Naive thymus-derived CD4-positive, alpha-beta T cell (primary cell): ENCODE results near the gene GPC3. TPM values are rescaled to one million over a fixed set of nuclear protein-coding genes. Genes with fewer than 3 reads are reported as not detected.
"Not testable (repeated sequence)": the region's sequence is repeated elsewhere in the genome, so short reads cannot be mapped to it uniquely, and the experiment has no call there.

Experiments
- ATAC-seq: fragments of 150-1000 bp; cut with Tn5 transposase; 2 replicates; pipeline ENCODE4 v1.10.0; 2021; ENCODE audit warnings: mild to moderate bottlenecking, moderate library complexity
- CTCF ChIA-PET: fragments of 350-600 bp; sonication (Branson Sonifier 250); formaldehyde crosslinking; loops from one replicate; lab custom pipeline; 2021; ENCODE audit warnings: antibody characterized with exemption; lab: Charles Lee
- POLR2A ChIA-PET: fragments of 350-600 bp; sonication (Branson Sonifier 250); formaldehyde crosslinking; loops from one replicate; lab custom pipeline; 2021; ENCODE audit warnings: antibody characterized with exemption, inconsistent platforms; lab: Charles Lee
- DNase-seq, 9 donors: peaks; one replicate each; pipeline versions ENCODE4 v3.0.0 to v3.0.0-alpha.2; 2020 to 2022; ENCODE audit warnings: mixed read lengths in 1 of 9
- H3K27ac ChIP-seq: one replicate; pipeline ENCODE4 v1.7.0; 2013; ENCODE audit warnings: mild to moderate bottlenecking, low read depth, low read length, moderate library complexity
- H3K27me3 ChIP-seq, 2 donors: one replicate each; pipeline ENCODE4 v1.7.0; 2013; ENCODE audit warnings: low read length in 2 of 2, mild to moderate bottlenecking in 2 of 2, moderate library complexity in 2 of 2; ENCODE audit not compliant: control insufficient read depth in 2 of 2, insufficient read depth in 2 of 2
- H3K36me3 ChIP-seq, 3 experiments: 1 replicate in 2 of 3; 2 replicates in 1 of 3; pipeline ENCODE4 v1.7.0; 2013; ENCODE audit warnings: low read length in 3 of 3, mild to moderate bottlenecking in 3 of 3, moderate library complexity in 1 of 3; ENCODE audit not compliant: insufficient read depth in 3 of 3, control insufficient read depth in 2 of 3
- H3K4me1 ChIP-seq, 2 donors: one replicate each; pipeline ENCODE4 v1.7.0; 2013; ENCODE audit warnings: low read length in 2 of 2, mild to moderate bottlenecking in 2 of 2, moderate library complexity in 1 of 2; ENCODE audit not compliant: control insufficient read depth in 2 of 2, insufficient read depth in 2 of 2
- H3K4me3 ChIP-seq: 2 replicates; pipeline ENCODE4 v1.7.0; 2013; ENCODE audit warnings: mild to moderate bottlenecking, low read length
- H3K9me3 ChIP-seq, 3 experiments: 1 replicate in 2 of 3; 2 replicates in 1 of 3; pipeline ENCODE4 v1.7.0; 2013; ENCODE audit warnings: low read length in 3 of 3; ENCODE audit not compliant: control insufficient read depth in 2 of 3
- H3K27ac Mint-ChIP-seq, 9 donors: one replicate each; pipeline ENCODE4 v1.8.0; 2020 to 2022; ENCODE audit warnings: mixed read lengths in 9 of 9, mild to moderate bottlenecking in 8 of 9, moderate library complexity in 5 of 9, inconsistent platforms in 2 of 9
- H3K27me3 Mint-ChIP-seq, 5 donors: one replicate each; pipeline ENCODE4 v1.8.0; 2021 to 2022; ENCODE audit warnings: mixed read lengths in 5 of 5, mild to moderate bottlenecking in 1 of 5
- H3K36me3 Mint-ChIP-seq, 5 donors: one replicate each; pipeline ENCODE4 v1.8.0; 2020 to 2022; ENCODE audit warnings: mixed read lengths in 5 of 5, mild to moderate bottlenecking in 3 of 5, inconsistent platforms in 1 of 5
- H3K4me1 Mint-ChIP-seq, 7 donors: one replicate each; pipeline ENCODE4 v1.8.0; 2020 to 2022; ENCODE audit warnings: mixed read lengths in 7 of 7, mild to moderate bottlenecking in 3 of 7, inconsistent platforms in 1 of 7
- H3K4me3 Mint-ChIP-seq, 10 donors: one replicate each; pipeline ENCODE4 v1.8.0; 2020 to 2022; ENCODE audit warnings: mild to moderate bottlenecking in 10 of 10, mixed read lengths in 10 of 10, moderate library complexity in 6 of 10, inconsistent platforms in 2 of 10
- H3K9me3 Mint-ChIP-seq, 11 donors: one replicate each; pipeline ENCODE4 v1.8.0; 2020 to 2022; ENCODE audit warnings: mixed read lengths in 11 of 11, mild to moderate bottlenecking in 4 of 11, inconsistent platforms in 1 of 11, moderate library complexity in 1 of 11
- intact Hi-C, 2 donors: fragments of 100-400 bp; cut with micrococcal nuclease; formaldehyde crosslinking; loops; one replicate each; pipeline ENCODE4 v1.15.1; 2023
- polyA plus RNA-seq, 2 donors: library from polyadenylated mRNA; unstranded; fragments of 300-500 nt; fragmentation: Illumina TruSeq; gene quantifications; one replicate each; pipeline ENCODE4 v1.2.3, GENCODE V29; 2021
- total RNA-seq, 6 experiments: library from RNA in 5 of 6; stranded (reverse) in 5 of 6; gene quantifications; 1 replicate in 5 of 6; 2 replicates in 1 of 6; pipeline ENCODE4 v1.2.3 and lab custom pipeline; 2021 to 2026

GPC3 gene
- total and polyA plus RNA-seq, 7 experiments from 2014 or later: 0.24 to 6.0 (median 0.65) TPM

DNA sequence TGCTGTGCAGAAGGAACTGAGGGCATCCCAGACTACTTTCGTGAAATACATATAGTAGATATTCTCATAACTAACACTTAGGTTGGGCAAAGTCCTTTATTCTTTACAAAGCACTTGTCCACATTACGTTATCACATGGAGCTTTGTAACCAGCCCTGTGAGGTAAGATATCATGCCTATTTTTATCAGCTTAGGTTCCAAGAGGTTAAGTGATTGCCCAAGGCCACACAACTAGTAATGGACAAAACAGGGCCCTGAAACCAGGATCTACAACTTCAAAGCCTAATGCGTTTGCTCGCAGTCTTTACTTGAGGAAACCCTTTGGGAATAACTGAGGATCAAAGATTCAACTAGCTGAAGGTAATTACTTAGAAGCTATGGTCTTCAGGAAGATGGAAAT is 261.5 kb downstream of the GPC3 start:
- Histone ChIP-seq H3K27me3 (no peaks in the 10 kb centered on the region), H3K4me1 (no peaks in the 10 kb centered on the region), H3K9me3 (no peaks in the 10 kb centered on the region), H3K27ac (no peak overlapping the region), H3K4me3 (no peak overlapping the region), H3K36me3 (no peaks in the 10 kb centered on the region)
- no peak for ATAC-seq
- POLR2A ChIA-PET: no interaction called here
- DNase-seq: no peak
- intact Hi-C loops: no loop called here
- Mint-ChIP-seq H3K27me3 (no peaks in the 10 kb centered on the region), H3K4me1 (peaks cover 0 to 18% (median 13%) of the 10 kb centered on the region in 7 donors), H3K27ac (peak overlapping the region in 2 of 9 donors; percentile 80 to 88), H3K36me3 (no peaks in the 10 kb centered on the region), H3K4me3 (peak overlapping the region in 2 of 10 donors; percentile 50 to 64), H3K9me3 (peaks cover 0 to 5% (median 0%) of the 10 kb centered on the region in 11 donors)
- CTCF ChIA-PET: no interaction called here

DNA sequence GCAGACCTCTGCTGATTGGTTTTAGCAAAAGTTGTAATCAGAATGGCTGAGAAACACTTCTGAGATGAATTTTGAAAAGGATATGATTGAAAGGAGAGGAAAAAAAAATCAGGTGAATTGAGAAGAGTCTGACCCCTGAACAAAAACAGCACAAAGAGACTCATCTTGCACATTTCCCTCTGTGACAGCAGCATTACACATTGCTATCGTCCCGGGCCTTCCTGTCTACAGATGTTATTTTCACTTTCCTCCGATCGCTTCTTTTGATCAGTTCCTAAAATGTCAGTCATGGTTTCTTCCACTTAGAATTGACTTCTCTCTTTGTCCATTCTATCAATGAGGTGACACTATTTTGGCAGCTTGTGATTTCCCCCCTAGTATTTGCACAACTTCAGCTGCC is 262.6 kb downstream of the GPC3 start:
- Mint-ChIP-seq H3K36me3 (no peaks in the 10 kb centered on the region), H3K4me3 (peak overlapping the region; percentile 16 to 79 (median 64)), H3K27ac (peak overlapping the region in 8 of 9 donors; percentile 53 to 88 (median 80)), H3K9me3 (peaks cover 0 to 5% (median 0%) of the 10 kb centered on the region in 11 donors), H3K27me3 (no peaks in the 10 kb centered on the region), H3K4me1 (peaks cover 0 to 19% (median 14%) of the 10 kb centered on the region in 7 donors)
- Histone ChIP-seq H3K9me3 (no peaks in the 10 kb centered on the region), H3K27me3 (no peaks in the 10 kb centered on the region), H3K4me1 (no peaks in the 10 kb centered on the region), H3K27ac (no peak overlapping the region), H3K4me3 (no peak overlapping the region), H3K36me3 (no peaks in the 10 kb centered on the region)
- intact Hi-C loops: no loop called here
- ChIA-PET CTCF (no interaction called here), POLR2A (no interaction called here)
- DNase-seq (peak in 3 of 9 donors; percentile 4 to 17 (median 13)), ATAC-seq (no peak)

- CTCF ChIA-PET, H3K27me3 ChIP-seq, DNase-seq, POLR2A ChIA-PET, ATAC-seq, H3K9me3 ChIP-seq, H3K36me3 Mint-ChIP-seq, intact Hi-C loops, H3K36me3 ChIP-seq, H3K27ac ChIP-seq, H3K27ac Mint-ChIP-seq, H3K27me3 Mint-ChIP-seq, H3K4me3 ChIP-seq, H3K4me1 ChIP-seq, H3K4me3 Mint-ChIP-seq: not testable (repeated sequence)
- Mint-ChIP-seq H3K4me1 (peaks cover 4 to 24% (median 16%) of the 10 kb centered on the region in 7 donors), H3K9me3 (peaks cover 0 to 10% (median 0%) of the 10 kb centered on the region in 11 donors)
Observed at GRCh38 chrX:133720269-133720668, 265.1 kb downstream of the GPC3 start.

- Histone ChIP-seq H3K4me1 (no peaks in the 10 kb centered on the region), H3K9me3 (no peaks in the 10 kb centered on the region), H3K4me3 (no peak overlapping the region), H3K27ac (no peak overlapping the region), H3K27me3 (no peaks in the 10 kb centered on the region), H3K36me3 (no peaks in the 10 kb centered on the region)
- Mint-ChIP-seq H3K9me3 (peaks cover 0 to 10% (median 0%) of the 10 kb centered on the region in 11 donors), H3K36me3 (no peaks in the 10 kb centered on the region), H3K27me3 (no peaks in the 10 kb centered on the region), H3K4me1 (peaks cover 0 to 6% (median 4%) of the 10 kb centered on the region in 7 donors), H3K27ac (no peak overlapping the region), H3K4me3 (no peak overlapping the region)
- POLR2A ChIA-PET: no interaction called here
- no peak for DNase-seq
- no peak for ATAC-seq
- CTCF ChIA-PET: no interaction called here
- intact Hi-C loops: no loop called here
Observed at GRCh38 chrX:133715715-133716114, 269.7 kb downstream of the GPC3 start.

DNA sequence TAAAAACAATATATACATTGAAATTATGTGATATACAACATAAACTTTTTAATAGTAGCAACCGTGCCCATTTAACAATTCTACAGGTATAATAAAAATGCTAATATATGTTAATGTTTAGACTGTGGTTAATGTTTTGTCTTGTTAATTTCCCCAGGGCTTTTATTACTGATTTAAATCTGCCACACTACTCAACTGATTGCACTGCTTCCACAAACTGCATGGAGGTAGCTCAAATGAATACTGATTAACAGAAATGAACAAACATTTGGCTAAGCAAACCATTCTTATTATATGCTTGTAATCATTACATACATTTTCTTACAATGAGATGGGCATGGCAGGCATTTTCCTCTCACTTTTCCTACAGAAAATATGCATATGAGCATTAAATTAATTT is 275.9 kb downstream of the GPC3 start:
- no peak overlapping the region for H3K4me3 ChIP-seq
- no peaks in the 10 kb centered on the region for H3K9me3 ChIP-seq
- ATAC-seq (no peak), DNase-seq (no peak)
- H3K27ac ChIP-seq: no peak overlapping the region
- CTCF ChIA-PET: interaction anchor here (0.6 kb wide), 1 partner anchor 28 kb away, joined by 4 read pairs; no protein-coding TSS in a partner anchor
- H3K9me3 Mint-ChIP-seq: no peaks in the 10 kb centered on the region
- H3K27ac Mint-ChIP-seq: no peak overlapping the region
- H3K27me3 Mint-ChIP-seq: no peaks in the 10 kb centered on the region
- H3K4me3 Mint-ChIP-seq: no peak overlapping the region
- no peaks in the 10 kb centered on the region for H3K4me1 ChIP-seq
- POLR2A ChIA-PET: no interaction called here
- no peaks in the 10 kb centered on the region for H3K27me3 ChIP-seq
- no peaks in the 10 kb centered on the region for H3K4me1 Mint-ChIP-seq
- H3K36me3 Mint-ChIP-seq: no peaks in the 10 kb centered on the region
- intact Hi-C loops: no loop called here
- no peaks in the 10 kb centered on the region for H3K36me3 ChIP-seq

- H3K36me3 ChIP-seq: no peaks in the 10 kb centered on the region
- no peak overlapping the region for H3K4me3 ChIP-seq
- ATAC-seq: no peak
- Mint-ChIP-seq H3K4me1 (no peaks in the 10 kb centered on the region), H3K27me3 (no peaks in the 10 kb centered on the region), H3K4me3 (no peak overlapping the region), H3K27ac (no peak overlapping the region), H3K9me3 (no peaks in the 10 kb centered on the region), H3K36me3 (no peaks in the 10 kb centered on the region)
- H3K27me3 ChIP-seq: no peaks in the 10 kb centered on the region
- ChIA-PET POLR2A (no interaction called here), CTCF (no interaction called here)
- no peak for DNase-seq
- no peak overlapping the region for H3K27ac ChIP-seq
- no peaks in the 10 kb centered on the region for H3K9me3 ChIP-seq
- H3K4me1 ChIP-seq: no peaks in the 10 kb centered on the region
- intact Hi-C loops: no loop called here
Observed at GRCh38 chrX:133706890-133707289, 278.5 kb downstream of the GPC3 start.

DNA sequence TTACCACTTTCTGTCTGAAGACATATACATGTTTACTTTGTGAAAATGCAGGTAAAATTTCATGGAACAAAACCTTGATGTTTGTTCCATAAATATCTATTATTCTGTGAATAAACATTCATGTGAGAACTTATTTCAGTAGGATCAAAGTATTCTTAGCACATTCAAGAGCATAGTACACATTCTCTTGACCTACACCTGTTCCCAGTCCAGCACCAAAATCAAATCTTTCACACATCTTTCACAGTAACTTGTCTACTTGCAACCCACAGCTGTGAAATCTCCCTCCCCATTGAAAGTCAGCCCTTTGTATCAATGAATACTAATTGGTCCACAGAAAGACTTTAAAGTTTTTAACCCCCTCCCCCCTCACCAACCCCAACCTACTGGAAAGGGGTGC is 283.2 kb downstream of the GPC3 start:
- H3K36me3 Mint-ChIP-seq: no peaks in the 10 kb centered on the region
- H3K4me3 Mint-ChIP-seq: no peak overlapping the region
- Histone ChIP-seq H3K9me3 (no peaks in the 10 kb centered on the region), H3K27ac (no peak overlapping the region), H3K4me1 (no peaks in the 10 kb centered on the region), H3K36me3 (no peaks in the 10 kb centered on the region), H3K4me3 (no peak overlapping the region), H3K27me3 (no peaks in the 10 kb centered on the region)
- no peaks in the 10 kb centered on the region for H3K4me1 Mint-ChIP-seq
- ChIA-PET CTCF (no interaction called here), POLR2A (no interaction called here)
- H3K27ac Mint-ChIP-seq: no peak overlapping the region
- intact Hi-C loops: no loop called here
- H3K27me3 Mint-ChIP-seq: no peaks in the 10 kb centered on the region
- ATAC-seq: no peak
- no peak for DNase-seq
- H3K9me3 Mint-ChIP-seq: no peaks in the 10 kb centered on the region
